Subcutaneous abdominal adipose tissue (tissue), 5 donors: Measurements from ENCODE around the gene ADAMTS12.

Experiments
- H3K27ac ChIP-seq: one replicate; pipeline ENCODE4 v1.7.0; 2013; ENCODE audit warnings: low read depth, mild to moderate bottlenecking, inconsistent platforms, low read length, moderate library complexity
- H3K27me3 ChIP-seq, 5 donors: one replicate each; pipeline ENCODE4 v1.7.0; 2013; ENCODE audit warnings: low read length in 5 of 5, inconsistent platforms in 1 of 5; ENCODE audit not compliant: control insufficient read depth in 5 of 5, insufficient read depth in 4 of 5
- H3K36me3 ChIP-seq, 5 donors: one replicate each; pipeline ENCODE4 v1.7.0; 2013; ENCODE audit warnings: low read length in 5 of 5; ENCODE audit not compliant: control insufficient read depth in 5 of 5, insufficient read depth in 5 of 5
- H3K4me1 ChIP-seq, 5 donors: one replicate each; pipeline ENCODE4 v1.7.0; 2013; ENCODE audit warnings: low read length in 5 of 5, mild to moderate bottlenecking in 3 of 5, moderate library complexity in 1 of 5; ENCODE audit not compliant: control insufficient read depth in 5 of 5, insufficient read depth in 5 of 5
- H3K4me3 ChIP-seq, 5 donors: one replicate each; pipeline ENCODE4 v1.7.0; 2013; ENCODE audit warnings: low read length in 5 of 5, low read depth in 1 of 5
- H3K9ac ChIP-seq, 5 donors: one replicate each; pipeline ENCODE4 v1.7.0; 2013; ENCODE audit warnings: low read length in 5 of 5, mild to moderate bottlenecking in 4 of 5, moderate library complexity in 3 of 5
- H3K9me3 ChIP-seq, 5 donors: one replicate each; pipeline ENCODE4 v1.7.0; 2013; ENCODE audit warnings: low read length in 5 of 5; ENCODE audit not compliant: control insufficient read depth in 5 of 5
- donor health status: healthy.
- donor health status: healthy.
- donor health status: healthy.
- donor health status: healthy.
- donor health status: healthy.

ADAMTS12 gene

DNA sequence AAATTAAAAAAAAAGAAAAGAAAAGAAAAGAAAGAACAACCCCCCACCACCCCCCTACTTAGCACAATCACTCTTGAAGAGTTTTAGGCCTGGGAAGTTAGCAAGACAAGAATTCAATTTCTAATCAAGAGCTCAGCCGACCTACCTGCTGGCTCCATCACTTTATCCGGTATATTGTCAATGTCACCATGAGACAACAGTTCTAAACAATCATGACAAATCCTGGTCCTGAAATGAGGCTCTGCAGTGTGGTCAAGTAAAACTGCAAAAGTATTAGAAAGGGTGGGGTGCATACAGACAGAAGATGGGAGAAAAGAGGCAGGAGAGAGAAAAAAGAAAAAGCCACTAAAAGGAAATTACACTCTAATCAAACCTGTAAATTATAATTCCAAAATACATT, 287.3 kb downstream of the ADAMTS12 start:
- Histone ChIP-seq H3K27ac (no peak overlapping the region), H3K9me3 (no peaks in the 10 kb centered on the region), H3K27me3 (no peaks in the 10 kb centered on the region), H3K36me3 (peaks cover 0 to 15% (median 2%) of the 10 kb centered on the region in 5 donors), H3K4me3 (no peak overlapping the region), H3K4me1 (no peaks in the 10 kb centered on the region), H3K9ac (no peak overlapping the region)

DNA sequence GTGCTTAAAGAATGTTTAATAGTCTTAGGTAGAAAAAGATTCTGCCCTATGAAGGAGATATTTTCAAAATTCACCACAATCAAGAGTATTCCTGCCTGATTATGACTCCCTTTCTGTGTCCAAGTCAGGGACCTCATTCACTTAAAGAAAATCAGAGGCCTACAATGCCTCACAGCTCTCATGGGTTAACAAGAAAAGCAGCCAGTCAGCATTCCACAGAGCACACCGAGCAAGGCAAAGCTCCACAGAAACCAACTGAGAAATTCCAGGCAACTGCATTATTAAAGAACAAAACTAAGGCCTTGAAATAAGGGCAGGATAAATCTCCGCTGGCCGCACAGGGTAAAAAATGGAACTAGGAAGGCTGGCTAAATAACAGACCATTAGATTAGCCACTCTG, 289.9 kb downstream of the ADAMTS12 start:
- Histone ChIP-seq H3K4me3 (no peak overlapping the region), H3K9ac (no peak overlapping the region), H3K4me1 (no peaks in the 10 kb centered on the region), H3K27ac (no peak overlapping the region), H3K27me3 (no peaks in the 10 kb centered on the region), H3K36me3 (peaks cover 0 to 11% (median 2%) of the 10 kb centered on the region in 5 donors), H3K9me3 (no peaks in the 10 kb centered on the region)

DNA sequence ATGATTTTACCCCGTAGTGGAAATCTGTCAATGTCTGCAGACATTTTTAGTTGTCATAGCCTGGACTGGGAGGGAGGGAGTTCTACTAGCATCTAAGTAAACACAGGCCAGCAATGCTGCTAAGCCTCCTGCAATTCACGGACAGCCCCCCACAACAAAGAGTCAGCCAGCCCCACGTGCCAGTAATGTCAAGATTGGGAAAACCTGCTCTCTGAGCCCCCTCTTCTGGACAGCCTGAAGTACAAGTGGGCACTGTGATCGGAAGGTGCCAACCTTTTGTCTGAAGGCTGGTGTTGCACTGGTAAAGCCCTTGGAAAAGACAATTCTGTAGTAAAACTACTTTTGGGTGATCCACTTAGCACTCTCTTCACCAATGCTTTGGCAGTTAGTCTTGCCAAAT, 296.5 kb downstream of the ADAMTS12 start:
- H3K27me3 ChIP-seq = no peaks in the 10 kb centered on the region
- H3K9me3 ChIP-seq = no peaks in the 10 kb centered on the region
- no peak overlapping the region for H3K4me3 ChIP-seq
- peaks cover 0 to 7% (median 3%) of the 10 kb centered on the region in 5 donors for H3K36me3 ChIP-seq
- H3K27ac ChIP-seq = no peak overlapping the region
- H3K9ac ChIP-seq = no peak overlapping the region
- H3K4me1 ChIP-seq = peaks cover 0 to 7% (median 0%) of the 10 kb centered on the region in 5 donors

DNA sequence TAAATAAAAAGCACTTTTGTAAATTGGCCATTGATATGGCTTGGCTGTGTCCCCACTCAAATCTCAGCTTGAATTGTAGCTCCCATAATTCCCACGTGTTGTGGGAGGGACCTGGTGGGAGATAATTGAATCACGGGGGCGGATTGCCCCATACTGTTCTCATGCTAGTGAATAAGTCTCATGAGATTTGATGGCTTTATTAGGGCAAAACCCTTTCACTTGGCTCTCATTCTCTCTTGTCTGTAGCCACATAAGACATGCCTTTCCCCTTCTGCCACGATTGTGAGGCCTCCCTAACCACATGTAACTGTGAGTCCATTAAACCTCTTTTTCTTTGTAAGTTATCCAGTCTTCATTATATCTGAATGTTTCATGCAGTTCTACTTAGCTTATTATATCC, 297.8 kb downstream of the ADAMTS12 start:
- no peak overlapping the region for H3K9ac ChIP-seq

DNA sequence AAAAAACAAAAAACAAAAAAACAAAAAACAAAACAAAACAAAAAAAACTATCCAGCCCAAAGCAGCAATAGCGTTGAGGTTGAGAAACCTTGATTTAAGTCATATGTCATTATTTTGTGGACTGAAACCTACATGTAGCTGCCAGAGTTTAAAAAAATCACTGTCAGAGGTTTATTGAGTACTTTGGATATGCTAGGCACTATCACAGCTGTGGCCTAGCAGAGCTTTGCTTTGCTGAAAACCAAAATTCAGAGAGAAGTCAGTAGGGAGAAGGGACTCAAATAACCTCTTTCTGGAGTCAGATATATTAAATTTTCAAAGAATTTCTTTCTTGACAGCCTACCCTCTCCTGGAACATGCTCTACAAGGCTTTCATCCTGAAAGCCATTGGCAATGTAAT, 299.5 kb downstream of the ADAMTS12 start:
- no peak overlapping the region for H3K27ac ChIP-seq
- peaks cover 8 to 25% (median 18%) of the 10 kb centered on the region in 5 donors for H3K36me3 ChIP-seq
- no peaks in the 10 kb centered on the region for H3K27me3 ChIP-seq
- H3K4me3 ChIP-seq = no peak overlapping the region
- H3K4me1 ChIP-seq = peaks cover 0 to 7% (median 0%) of the 10 kb centered on the region in 5 donors
- H3K9ac ChIP-seq = no peak overlapping the region
- no peaks in the 10 kb centered on the region for H3K9me3 ChIP-seq

More for the DNA sequence above, 297.8 kb downstream of the ADAMTS12 start:
- Histone ChIP-seq H3K4me3 (no peak overlapping the region), H3K27ac (no peak overlapping the region), H3K36me3 (peaks cover 0 to 10% (median 3%) of the 10 kb centered on the region in 5 donors), H3K4me1 (peaks cover 0 to 7% (median 0%) of the 10 kb centered on the region in 5 donors), H3K27me3 (no peaks in the 10 kb centered on the region), H3K9me3 (no peaks in the 10 kb centered on the region)

DNA sequence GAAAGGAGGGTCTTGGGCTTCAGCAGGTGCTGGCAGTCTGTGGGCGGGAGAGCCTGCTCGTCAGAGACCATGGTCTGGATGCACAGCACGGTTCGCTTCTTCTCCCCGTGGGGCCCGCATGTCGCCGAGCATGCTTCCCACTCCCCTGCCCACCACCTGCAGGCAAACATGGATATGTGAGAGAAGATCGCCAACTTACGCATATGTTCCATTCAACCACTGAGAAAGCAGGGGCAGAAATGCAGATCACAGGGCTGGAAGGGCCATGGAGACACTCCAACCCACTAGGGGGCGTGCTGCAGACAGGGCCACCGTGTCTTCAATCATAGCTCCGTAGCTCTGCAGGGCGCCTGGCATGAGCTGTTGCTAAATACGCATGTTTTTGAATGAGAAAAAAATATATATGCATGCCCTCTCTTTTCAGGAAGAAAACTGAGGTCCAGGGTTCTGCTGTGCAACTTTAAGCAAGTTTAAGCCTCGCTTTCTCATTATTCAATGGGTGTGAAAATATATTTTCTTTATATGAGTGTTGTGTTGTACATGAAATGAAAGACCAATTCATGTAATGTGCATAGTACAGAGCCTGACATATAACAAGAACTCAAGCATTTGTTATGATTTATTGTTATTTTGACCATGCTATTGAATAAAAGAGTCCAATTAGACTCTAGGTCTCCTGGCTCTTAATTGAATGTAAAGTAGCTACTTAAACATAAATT, 303.0 kb downstream of the ADAMTS12 start:
- Histone ChIP-seq H3K9ac (no peak overlapping the region), H3K27ac (no peak overlapping the region), H3K36me3 (peaks cover 14 to 33% (median 23%) of the 10 kb centered on the region in 5 donors), H3K4me1 (peaks cover 0 to 2% (median 0%) of the 10 kb centered on the region in 5 donors), H3K27me3 (no peaks in the 10 kb centered on the region), H3K9me3 (no peaks in the 10 kb centered on the region), H3K4me3 (no peak overlapping the region)

DNA sequence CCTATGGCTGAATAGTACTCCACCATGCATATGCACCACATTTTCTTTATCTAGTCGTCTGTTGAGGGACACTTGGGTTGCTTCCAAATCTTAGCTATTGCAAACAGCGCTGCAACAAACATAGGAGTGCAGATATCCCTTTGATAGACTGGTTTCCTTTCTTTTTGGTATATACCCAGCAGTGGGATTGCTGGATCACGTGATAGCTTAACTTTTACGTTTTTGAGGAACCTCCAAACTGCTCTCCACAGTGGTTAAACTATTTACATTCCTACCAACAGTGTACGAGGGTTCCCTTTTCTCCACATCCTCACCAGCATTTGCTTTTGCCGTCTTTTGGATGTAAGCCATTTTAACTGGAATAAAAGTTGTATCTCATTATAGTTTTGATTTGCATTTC, 308.5 kb downstream of the ADAMTS12 start:
- Histone ChIP-seq H3K4me3 (no peak overlapping the region), H3K36me3 (peaks cover 21 to 42% (median 29%) of the 10 kb centered on the region in 5 donors), H3K9me3 (no peaks in the 10 kb centered on the region), H3K27ac (no peak overlapping the region), H3K4me1 (peaks cover 0 to 2% (median 0%) of the 10 kb centered on the region in 5 donors), H3K27me3 (no peaks in the 10 kb centered on the region), H3K9ac (no peak overlapping the region)

DNA sequence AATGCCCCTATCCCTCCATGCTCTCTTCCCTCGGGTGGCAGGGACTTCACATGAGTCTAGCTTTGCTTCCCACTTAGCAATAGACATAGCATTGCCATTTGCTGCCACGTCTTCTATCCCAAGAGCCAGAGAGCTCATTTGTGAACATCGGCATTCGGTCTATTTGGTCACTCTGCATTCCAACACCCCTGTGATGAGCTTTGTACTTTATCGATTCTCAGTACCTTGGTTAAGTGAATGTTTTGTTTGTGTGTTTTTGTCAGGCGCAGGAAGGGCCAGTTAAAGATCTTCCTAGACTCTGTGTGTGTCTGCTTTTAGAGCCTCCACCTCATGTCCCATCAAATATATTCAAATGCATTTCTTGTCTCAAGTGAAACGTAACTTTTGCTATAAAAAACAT, 309.4 kb downstream of the ADAMTS12 start:
- Histone ChIP-seq H3K9ac (no peak overlapping the region), H3K36me3 (peaks cover 18 to 33% (median 26%) of the 10 kb centered on the region in 5 donors), H3K4me3 (no peak overlapping the region), H3K9me3 (no peaks in the 10 kb centered on the region), H3K27ac (no peak overlapping the region), H3K27me3 (no peaks in the 10 kb centered on the region), H3K4me1 (peaks cover 0 to 2% (median 0%) of the 10 kb centered on the region in 5 donors)

DNA sequence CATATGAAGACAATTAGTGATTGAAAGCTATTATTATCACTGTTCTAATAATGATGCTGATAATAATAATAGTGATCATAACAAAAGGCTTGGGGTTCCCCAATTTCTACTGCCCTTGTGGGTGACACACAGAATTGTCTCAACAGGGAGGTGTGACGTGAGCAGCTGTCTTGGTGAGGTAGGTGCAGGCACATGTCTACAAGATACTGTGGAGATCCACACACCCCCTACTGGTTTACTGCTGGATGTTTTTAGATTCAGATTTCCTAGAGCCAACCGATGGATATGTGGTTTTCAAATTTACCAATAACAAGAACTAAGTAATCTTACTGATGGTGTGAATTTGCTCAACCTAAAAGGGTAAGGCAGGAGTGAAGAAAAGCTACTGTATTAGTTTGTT, 312.0 kb downstream of the ADAMTS12 start:
- no peak overlapping the region for H3K27ac ChIP-seq
- H3K4me3 ChIP-seq = no peak overlapping the region
- H3K4me1 ChIP-seq = peaks cover 0 to 2% (median 0%) of the 10 kb centered on the region in 5 donors

DNA sequence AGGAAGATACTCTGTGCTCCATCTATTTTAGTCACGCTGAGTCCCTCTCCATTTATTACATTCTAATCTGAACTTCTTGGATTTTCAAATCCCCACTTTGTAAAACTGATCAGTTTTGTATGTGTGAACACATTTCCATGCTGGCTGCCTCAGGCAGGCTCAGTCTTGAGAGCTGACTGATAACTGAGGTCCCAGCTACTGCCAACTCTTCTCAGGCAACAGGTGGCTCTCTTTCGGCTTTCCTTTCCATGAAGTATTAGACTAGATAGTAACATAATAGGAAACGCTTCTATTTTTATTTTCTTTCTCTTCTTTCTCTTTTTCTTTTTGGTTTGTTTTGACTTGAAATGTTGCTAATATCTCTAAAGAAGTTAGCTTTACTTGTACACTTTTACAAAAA, 312.6 kb downstream of the ADAMTS12 start:
- no peaks in the 10 kb centered on the region for H3K9me3 ChIP-seq
- no peak overlapping the region for H3K9ac ChIP-seq
- H3K27ac ChIP-seq = no peak overlapping the region
- peaks cover 18 to 34% (median 26%) of the 10 kb centered on the region in 5 donors for H3K36me3 ChIP-seq
- H3K4me3 ChIP-seq = no peak overlapping the region
- no peaks in the 10 kb centered on the region for H3K27me3 ChIP-seq
- no peaks in the 10 kb centered on the region for H3K4me1 ChIP-seq

More for the DNA sequence above, 312.0 kb downstream of the ADAMTS12 start:
- Histone ChIP-seq H3K9me3 (no peaks in the 10 kb centered on the region), H3K27me3 (no peaks in the 10 kb centered on the region), H3K36me3 (peaks cover 18 to 34% (median 26%) of the 10 kb centered on the region in 5 donors), H3K9ac (no peak overlapping the region)
